HCT116 (cell line): ENCODE data around the gene SPIN2B. TPM values are rescaled to one million over a fixed set of nuclear protein-coding genes. Genes with fewer than 3 reads are reported as not detected.

Source experiments
- ATAC-seq: fragments of 200-7000 bp; cut with Tn5 transposase; 2 replicates; pipeline ENCODE4 v1.9.1; 2020; ENCODE audit warnings: mild to moderate bottlenecking, moderate library complexity
- BruUV-seq: library from RNA; stranded (reverse); fragments of 400-500 nt; replicated peaks from 2 replicates; lab custom pipeline; 2021; lab: Mats Ljungman, UMichigan
- CTCF ChIA-PET: fragments of 300-600 bp; sonication (Branson Sonifier 250); formaldehyde crosslinking; loops from one replicate; lab custom pipeline; 2021; ENCODE audit warnings: antibody characterized with exemption; lab: Charles Lee
- POLR2A ChIA-PET: fragments of 300-600, 350-600 bp; sonication (Branson Sonifier 250); formaldehyde crosslinking; loops from one replicate; lab custom pipeline; 2021; ENCODE audit warnings: antibody characterized with exemption; lab: Charles Lee
- RAD21 ChIA-PET, 2 experiments: fragments of 300-600 bp; sonication (Branson Sonifier 250); formaldehyde crosslinking; loops; one replicate each; lab custom pipeline; 2023; ENCODE audit warnings: low total read pairs in 2 of 2; ENCODE audit not compliant: uncharacterized antibody in 2 of 2, unreplicated experiment in 2 of 2, low non-redundant PET in 1 of 2; lab: Charles Lee
- DNase-seq: peaks from one replicate; pipeline ENCODE4 v3.0.0-alpha.2; 2010; ENCODE audit warnings: low read depth, low spot score
- H2AFZ ChIP-seq: fragments of 200-600 bp; shearing (Covaris generic), sonication (generic); 2 replicates; pipeline ENCODE4 v1.6.1; 2017; ENCODE audit warnings: low read depth, mixed run types, mixed read lengths, antibody characterized with exemption, low read length; ENCODE audit not compliant: poor library complexity, severe bottlenecking
- H3K27ac ChIP-seq: 2 replicates; pipeline ENCODE4 v1.5.1; 2012; ENCODE audit warnings: low read depth, low read length
- H3K27me3 ChIP-seq: fragments of 200-600 bp; sonication (generic); 2 replicates; pipeline ENCODE4 v1.6.1; 2016; ENCODE audit warnings: mixed run types, low read length, mixed read lengths; ENCODE audit not compliant: insufficient read depth
- H3K36me3 ChIP-seq, 2 experiments: fragments of 200-500 bp in 1 of 2; fragments of 200-600 bp in 1 of 2; sonication (Bioruptor generic) in 1 of 2; sonication (generic) in 1 of 2; 2 replicates each; pipeline versions ENCODE4 v1.5.1 to v1.6.1; 2014 to 2016; ENCODE audit warnings: low read length in 2 of 2, inconsistent platforms in 1 of 2, mixed read lengths in 1 of 2, mixed run types in 1 of 2; ENCODE audit not compliant: insufficient read depth in 2 of 2, control insufficient read depth in 1 of 2
- H3K4me1 ChIP-seq, 2 experiments: fragments of 200-600 bp in 1 of 2; sonication (generic) in 1 of 2; 2 replicates each; pipeline versions ENCODE4 v1.5.1 to v1.6.1; 2012 to 2017; ENCODE audit warnings: low read length in 2 of 2, inconsistent platforms in 1 of 2, mild to moderate bottlenecking in 1 of 2, mixed read lengths in 1 of 2, mixed run types in 1 of 2, moderate library complexity in 1 of 2; ENCODE audit not compliant: insufficient read depth in 2 of 2, control insufficient read depth in 1 of 2
- H3K4me2 ChIP-seq: fragments of 200-600 bp; sonication (generic); 2 replicates; pipeline ENCODE4 v1.6.1; 2017; ENCODE audit warnings: mixed run types, low read length, mixed read lengths
- H3K4me3 ChIP-seq, 2 experiments: fragments of 200-600 bp in 1 of 2; sonication (generic) in 1 of 2; replicated peaks in 1 of 2; 2 replicates each; pipeline ENCODE4 v1.5.1; 2011 to 2016; ENCODE audit warnings: low read length in 2 of 2, control low read depth in 1 of 2, low read depth in 1 of 2, mild to moderate bottlenecking in 1 of 2, mixed read lengths in 1 of 2, mixed run types in 1 of 2
- H3K79me2 ChIP-seq: fragments of 200-600 bp; sonication (generic); 2 replicates; pipeline ENCODE4 v1.6.1; 2017; ENCODE audit warnings: mild to moderate bottlenecking, mixed run types, low read length, moderate library complexity, mixed read lengths; ENCODE audit not compliant: insufficient read depth
- H3K9ac ChIP-seq: fragments of 200-600 bp; sonication (generic); 2 replicates; pipeline ENCODE4 v1.6.1; 2016; ENCODE audit warnings: low read length, mixed read lengths
- H3K9me2 ChIP-seq: fragments of 200-600 bp; sonication (generic), shearing (Covaris generic); 2 replicates; pipeline ENCODE4 v1.6.1; 2017; ENCODE audit warnings: mixed run types, mild to moderate bottlenecking, moderate library complexity; ENCODE audit not compliant: insufficient read depth
- H3K9me3 ChIP-seq, 2 experiments: fragments of 200-500 bp in 1 of 2; fragments of 200-600 bp in 1 of 2; sonication (Bioruptor generic) in 1 of 2; sonication (generic) in 1 of 2; 2 replicates each; pipeline ENCODE4 v1.6.1; 2014 to 2017; ENCODE audit warnings: low read length in 2 of 2, mixed read lengths in 2 of 2, inconsistent platforms in 1 of 2, low read depth in 1 of 2, mild to moderate bottlenecking in 1 of 2, mixed run types in 1 of 2, moderate library complexity in 1 of 2; ENCODE audit not compliant: control insufficient read depth in 1 of 2, insufficient read depth in 1 of 2
- H4K20me1 ChIP-seq: fragments of 200-600 bp; sonication (generic), shearing (Covaris generic); 2 replicates; pipeline ENCODE4 v1.6.1; 2017; ENCODE audit warnings: mixed run types, mild to moderate bottlenecking, moderate library complexity; ENCODE audit not compliant: insufficient read depth
- CBX3 ChIP-seq: IDR thresholded peaks from 2 replicates; pipeline ENCODE4 v1.6.1; 2012; ENCODE audit warnings: low read depth
- CEBPB ChIP-seq: IDR thresholded peaks from 2 replicates; pipeline ENCODE4 v1.6.1; 2012; ENCODE audit warnings: low read depth
- EGR1 ChIP-seq: IDR thresholded peaks from 2 replicates; pipeline ENCODE4 v1.6.1; 2012; ENCODE audit warnings: low read depth
- MAX ChIP-seq: IDR thresholded peaks from 2 replicates; pipeline ENCODE4 v1.6.1; 2012
- POLR2A ChIP-seq: IDR thresholded peaks from 2 replicates; pipeline ENCODE4 v1.7.0; 2011; ENCODE audit warnings: borderline replicate concordance; ENCODE audit not compliant: insufficient read depth, insufficient read length; ENCODE audit errors: extremely low read depth
- RAD21 ChIP-seq: IDR thresholded peaks from 2 replicates; pipeline ENCODE4 v1.6.1; 2012; ENCODE audit warnings: low read depth, mild to moderate bottlenecking
- SIN3A ChIP-seq: IDR thresholded peaks from 2 replicates; pipeline ENCODE4 v1.6.1; 2012; ENCODE audit warnings: low read depth
- SP1 ChIP-seq: IDR thresholded peaks from 2 replicates; pipeline ENCODE4 v1.6.1; 2012; ENCODE audit warnings: low read depth
- TCF7L2 ChIP-seq: IDR thresholded peaks from 2 replicates; pipeline ENCODE4 v1.7.0; 2011; ENCODE audit warnings: borderline replicate concordance, inconsistent platforms; ENCODE audit not compliant: insufficient read depth, insufficient read length; ENCODE audit errors: extremely low read depth
- YY1 ChIP-seq: IDR thresholded peaks from 2 replicates; pipeline ENCODE4 v1.6.1; 2011; ENCODE audit warnings: low read length, low read depth, moderate library complexity, mild to moderate bottlenecking; ENCODE audit not compliant: insufficient replicate concordance; ENCODE audit errors: extremely low read depth
- intact Hi-C: fragments of 100-400 bp; cut with micrococcal nuclease; formaldehyde crosslinking; loops from 2 replicates; pipeline ENCODE4 v1.10.0; 2022
- total RNA-seq: library from RNA; stranded (reverse); gene quantifications from one replicate; pipeline ENCODE4 v1.2.1, GENCODE V29; 2021; ENCODE audit not compliant: unreplicated experiment
- TF ChIP-seq, protein P1 (sequence below), 3 experiments: fragments of 200-600 bp in 1 of 3; sonication (generic) in 1 of 3; IDR thresholded peaks in 2 of 3; conservative IDR thresholded peaks in 1 of 3; 2 replicates each; pipeline ENCODE4 v1.5.1; 2012 to 2017; ENCODE audit warnings: low read depth in 2 of 3, low read length in 2 of 3, antibody characterized with exemption in 1 of 3, borderline replicate concordance in 1 of 3, control low read depth in 1 of 3, mild to moderate bottlenecking in 1 of 3, mixed read lengths in 1 of 3, mixed run types in 1 of 3, moderate library complexity in 1 of 3; ENCODE audit not compliant: insufficient read depth in 1 of 3

SPIN2B gene
- total RNA-seq, 1 experiment from 2014 or later = 9.3 TPM

DNA sequence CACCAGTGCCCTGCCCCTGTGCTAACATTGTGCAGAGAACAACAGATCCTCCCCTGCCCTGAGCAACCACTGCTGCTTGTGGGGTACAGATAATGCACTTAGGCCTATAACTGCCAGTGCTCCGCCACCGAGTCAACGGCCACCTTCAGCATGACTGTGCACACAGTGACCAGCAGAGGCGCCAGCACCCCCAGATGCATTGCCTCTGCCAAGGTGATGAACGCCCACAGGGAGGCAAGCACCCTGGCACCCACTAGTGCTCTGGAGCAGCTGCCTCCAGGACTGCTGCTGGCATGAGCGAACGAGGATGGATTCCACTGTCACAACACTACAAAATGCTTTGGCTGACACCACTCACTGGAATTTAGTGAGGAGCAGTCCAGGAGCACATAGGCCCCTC lies 38.2 kb downstream of the SPIN2B start:
- no peak overlapping the region for H3K27ac ChIP-seq
- no peak for DNase-seq
- ChIA-PET CTCF (no interaction called here), POLR2A (no interaction called here), RAD21 (no interaction called here)
- intact Hi-C loops = no loop called here
- no peaks in the 10 kb centered on the region for H3K79me2 ChIP-seq
- H4K20me1 ChIP-seq = no peaks in the 10 kb centered on the region
- no peak overlapping the region for H3K4me3 ChIP-seq
- H3K4me1 ChIP-seq = no peaks in the 10 kb centered on the region
- H3K9ac ChIP-seq = no peak overlapping the region
- no peaks in the 10 kb centered on the region for H3K27me3 ChIP-seq
- TF ChIP-seq MAX (no peak), TCF7L2 (no peak), POLR2A (no peak), SP1 (no peak), SIN3A (no peak)
- TF ChIP-seq, protein P1, sequence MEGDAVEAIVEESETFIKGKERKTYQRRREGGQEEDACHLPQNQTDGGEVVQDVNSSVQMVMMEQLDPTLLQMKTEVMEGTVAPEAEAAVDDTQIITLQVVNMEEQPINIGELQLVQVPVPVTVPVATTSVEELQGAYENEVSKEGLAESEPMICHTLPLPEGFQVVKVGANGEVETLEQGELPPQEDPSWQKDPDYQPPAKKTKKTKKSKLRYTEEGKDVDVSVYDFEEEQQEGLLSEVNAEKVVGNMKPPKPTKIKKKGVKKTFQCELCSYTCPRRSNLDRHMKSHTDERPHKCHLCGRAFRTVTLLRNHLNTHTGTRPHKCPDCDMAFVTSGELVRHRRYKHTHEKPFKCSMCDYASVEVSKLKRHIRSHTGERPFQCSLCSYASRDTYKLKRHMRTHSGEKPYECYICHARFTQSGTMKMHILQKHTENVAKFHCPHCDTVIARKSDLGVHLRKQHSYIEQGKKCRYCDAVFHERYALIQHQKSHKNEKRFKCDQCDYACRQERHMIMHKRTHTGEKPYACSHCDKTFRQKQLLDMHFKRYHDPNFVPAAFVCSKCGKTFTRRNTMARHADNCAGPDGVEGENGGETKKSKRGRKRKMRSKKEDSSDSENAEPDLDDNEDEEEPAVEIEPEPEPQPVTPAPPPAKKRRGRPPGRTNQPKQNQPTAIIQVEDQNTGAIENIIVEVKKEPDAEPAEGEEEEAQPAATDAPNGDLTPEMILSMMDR (IDR thresholded peaks at IDR 0.05 in 2 of 3, conservative IDR thresholded peaks at IDR 0.05 in 1 of 3; ENCODE audit: borderline replicate concordance in 1 of 3, insufficient read depth in 1 of 3, low read depth in 2 of 3, low read length in 2 of 3) = peak in 2 of 3 experiments; percentile 14 to 22; a peak in 2 of 6 replicates
- no TSS peak for BruUV-seq
- no peaks in the 10 kb centered on the region for H3K9me3 ChIP-seq
- H3K4me2 ChIP-seq = no peak overlapping the region
- peak; percentile 47; the same call in 1 of the 2 replicates for ATAC-seq
- no peak overlapping the region for H2AFZ ChIP-seq
- H3K9me2 ChIP-seq = no peaks in the 10 kb centered on the region
- no peaks in the 10 kb centered on the region for H3K36me3 ChIP-seq

- no peak overlapping the region for H3K9ac ChIP-seq
- BruUV-seq = no TSS peak
- intact Hi-C loops = no loop called here
- H3K4me1 ChIP-seq = no peaks in the 10 kb centered on the region
- no peaks in the 10 kb centered on the region for H4K20me1 ChIP-seq
- H3K9me2 ChIP-seq = no peaks in the 10 kb centered on the region
- no peak overlapping the region for H2AFZ ChIP-seq
- H3K4me2 ChIP-seq = no peak overlapping the region
- TF ChIP-seq TCF7L2 (no peak), CBX3 (no peak), EGR1 (no peak), RAD21 (no peak), YY1 (no peak), CEBPB (no peak)
- no peak overlapping the region for H3K27ac ChIP-seq
- CTCF ChIA-PET = no interaction called here
- RAD21 ChIA-PET = no interaction called here
- DNase-seq (no peak), ATAC-seq (no peak)
- no peaks in the 10 kb centered on the region for H3K27me3 ChIP-seq
- no peaks in the 10 kb centered on the region for H3K9me3 ChIP-seq
- no peak overlapping the region for H3K4me3 ChIP-seq
- no peaks in the 10 kb centered on the region; a peak in 1 of 4 replicates for H3K36me3 ChIP-seq
- no peaks in the 10 kb centered on the region for H3K79me2 ChIP-seq
- POLR2A ChIA-PET = no interaction called here
These were observed 46.9 kb downstream of the SPIN2B start for GRCh38 chrX:57074458-57074857.
